GM18508 (cell line): ENCODE measurements around the gene FCRL4.
"Not testable (repeated sequence)": the region's sequence is repeated elsewhere in the genome, so short reads cannot be mapped to it uniquely, and the experiment has no call there.

ENCODE experiments used
- ATAC-seq: cut with Tn5 transposase; IDR thresholded peaks from one replicate; pipeline ENCODE4 v1.9.1; 2021; ENCODE audit warnings: moderate number of reproducible peaks; ENCODE audit not compliant: insufficient read depth, unreplicated experiment

FCRL4 gene

DNA sequence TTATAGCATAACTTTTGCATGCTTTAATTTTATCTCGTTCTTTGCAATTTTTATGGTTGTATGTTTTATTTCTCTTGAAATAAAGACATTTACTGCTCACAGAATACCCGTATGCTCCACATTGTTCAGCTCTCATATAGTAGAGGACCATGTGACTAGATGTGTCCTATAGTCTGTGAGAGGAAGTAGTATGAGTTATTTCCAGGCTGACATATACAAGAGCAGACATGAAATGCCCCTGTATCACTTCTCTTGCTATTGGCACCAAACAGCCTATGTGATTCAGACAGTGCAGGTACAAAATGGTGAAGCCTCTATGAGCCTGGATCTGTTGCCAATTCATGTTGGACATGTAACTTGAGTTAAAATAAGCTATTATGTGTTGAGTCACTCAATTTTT is 39.8 kb downstream of the FCRL4 start:
- ATAC-seq = no peak

DNA sequence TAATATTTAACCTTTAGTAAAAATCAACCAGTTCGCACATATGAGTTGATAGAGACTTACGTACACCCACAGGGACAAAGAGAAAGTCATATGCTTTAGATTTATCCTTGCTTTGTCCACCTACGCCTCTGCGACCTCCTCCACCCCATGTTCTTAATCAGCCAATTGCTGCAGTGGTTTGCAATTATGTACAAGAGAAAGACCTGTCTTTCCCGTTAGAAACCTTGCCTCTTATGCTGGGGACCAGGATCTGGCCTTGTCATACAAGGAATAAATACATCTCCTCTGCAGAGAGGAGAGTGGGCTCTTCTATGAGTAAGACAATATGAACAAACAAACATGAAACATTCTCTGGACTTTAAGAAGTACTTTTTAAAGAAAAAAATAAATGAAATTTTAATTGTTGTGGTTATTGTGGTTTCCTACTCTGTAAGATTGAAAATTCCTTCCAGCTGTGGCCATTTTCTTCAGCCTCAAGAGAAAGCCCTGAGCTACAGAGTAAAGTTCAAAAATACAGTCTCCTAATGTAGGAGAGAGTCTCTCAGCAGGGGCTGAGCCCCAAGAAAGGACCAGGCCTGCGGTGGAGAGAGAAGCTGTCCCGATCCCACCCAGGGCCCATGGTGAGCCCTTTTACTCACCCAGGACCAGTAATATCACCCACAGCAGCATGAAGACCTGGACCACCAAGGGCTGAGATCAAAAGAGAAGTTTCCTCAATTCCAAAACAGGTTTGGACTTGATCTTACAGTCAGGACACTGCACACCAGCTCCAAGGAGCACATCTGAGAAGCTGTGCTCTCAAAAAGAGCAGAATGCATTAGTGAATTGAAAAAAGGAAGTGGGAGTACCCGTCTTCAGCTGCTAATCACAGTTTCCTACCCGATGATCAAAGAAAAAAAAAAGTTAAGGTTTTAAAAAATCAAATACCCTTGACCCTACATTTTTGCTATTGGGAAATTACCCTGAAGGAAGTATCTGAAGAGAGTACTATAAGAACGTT is 45.9 kb downstream of the FCRL4 start, which contains the start of gene FCRL5:
TSS of gene FCRL5 (minus strand) at position 822 of the 1,000 bp plus-strand sequence. CDS start at position 669, 153 bp downstream.
- ATAC-seq = peak; percentile 57

DNA sequence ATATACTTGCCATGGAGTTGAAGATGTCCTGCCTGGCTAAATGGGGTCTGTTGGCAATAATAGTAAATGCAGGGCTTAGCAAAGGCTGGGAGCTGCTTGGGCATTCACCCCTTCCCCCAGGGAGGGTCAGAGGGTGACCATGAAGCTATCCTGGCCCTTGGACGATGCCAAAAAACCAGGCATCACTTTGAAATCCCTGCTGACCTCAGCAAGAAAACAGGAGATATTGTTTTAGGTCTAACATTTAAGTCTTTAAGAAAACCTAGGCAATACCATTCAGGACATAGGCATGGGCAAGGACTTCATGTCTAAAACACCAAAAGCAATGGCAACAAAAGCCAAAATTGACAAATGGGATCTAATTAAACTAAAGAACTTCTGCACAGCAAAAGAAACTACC is 49.8 kb downstream of the FCRL4 start:
- not testable (repeated sequence) for ATAC-seq

DNA sequence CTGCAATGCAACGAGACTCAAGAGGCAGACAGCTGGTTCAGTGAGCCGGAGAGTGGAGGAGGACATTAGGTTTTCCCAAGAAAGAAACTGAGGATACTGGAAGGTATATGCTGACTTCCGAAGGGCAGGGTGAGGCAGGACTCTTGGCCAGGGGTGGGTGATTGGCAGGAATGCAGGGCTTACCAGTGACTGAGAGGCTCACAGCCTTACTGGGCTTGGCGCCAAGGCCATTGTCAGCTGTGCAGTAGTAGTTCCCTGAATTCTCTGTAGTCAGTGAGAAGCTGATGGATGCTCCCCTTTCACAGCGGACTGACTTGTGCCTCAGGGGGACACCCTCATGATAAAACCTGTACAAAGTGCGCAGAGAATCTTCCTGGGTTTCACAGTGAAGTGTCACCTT is 55.2 kb downstream of the FCRL4 start:
- ATAC-seq = no peak

DNA sequence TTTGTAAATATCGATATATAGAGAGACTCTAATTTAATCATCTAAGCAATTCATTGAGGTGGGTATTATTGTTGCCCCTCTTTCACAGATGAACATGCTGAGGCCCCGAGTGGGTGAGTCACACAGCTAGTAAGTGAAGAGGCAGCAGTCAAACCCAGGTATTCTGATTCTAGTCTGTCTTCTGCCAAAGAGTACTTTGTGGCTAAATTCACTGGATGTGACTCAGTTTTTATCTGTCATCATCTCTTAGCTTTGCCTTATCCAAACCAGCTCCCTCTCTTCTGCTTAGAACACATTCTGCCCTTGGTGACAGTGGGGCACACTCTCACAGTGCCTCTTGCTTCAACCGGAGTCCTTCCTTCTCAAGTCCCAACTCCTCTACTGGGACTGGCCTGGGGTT is 57.0 kb downstream of the FCRL4 start:
- ATAC-seq = no peak

DNA sequence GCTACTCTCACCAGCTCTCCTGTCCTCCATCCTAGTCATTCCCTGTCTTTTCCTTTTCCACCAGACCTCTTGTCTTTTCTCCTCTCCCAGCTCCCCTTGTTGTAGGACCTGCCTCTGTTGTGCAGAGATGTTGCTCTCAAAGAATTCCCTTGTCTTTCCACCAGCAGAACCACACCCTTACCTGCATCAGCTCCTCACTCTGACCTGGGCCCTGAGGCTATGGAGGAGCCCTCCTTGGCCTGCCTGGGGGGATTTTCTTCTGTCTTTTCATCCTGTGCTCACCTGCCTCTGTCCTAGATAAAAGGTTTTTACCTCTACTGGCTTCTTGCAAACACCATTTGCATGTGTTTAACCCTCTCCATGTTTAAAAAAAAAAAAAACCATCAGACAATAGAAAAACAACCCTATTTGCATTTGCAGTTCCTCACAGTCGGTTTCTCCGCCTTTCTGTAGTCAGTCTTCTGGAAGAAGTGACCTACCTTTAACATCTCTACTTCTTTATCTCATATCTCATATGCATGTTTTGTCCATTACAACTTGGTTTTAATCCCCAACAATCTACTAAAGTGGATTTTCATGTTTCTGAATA is 57.6 kb downstream of the FCRL4 start:
- ATAC-seq = no peak

DNA sequence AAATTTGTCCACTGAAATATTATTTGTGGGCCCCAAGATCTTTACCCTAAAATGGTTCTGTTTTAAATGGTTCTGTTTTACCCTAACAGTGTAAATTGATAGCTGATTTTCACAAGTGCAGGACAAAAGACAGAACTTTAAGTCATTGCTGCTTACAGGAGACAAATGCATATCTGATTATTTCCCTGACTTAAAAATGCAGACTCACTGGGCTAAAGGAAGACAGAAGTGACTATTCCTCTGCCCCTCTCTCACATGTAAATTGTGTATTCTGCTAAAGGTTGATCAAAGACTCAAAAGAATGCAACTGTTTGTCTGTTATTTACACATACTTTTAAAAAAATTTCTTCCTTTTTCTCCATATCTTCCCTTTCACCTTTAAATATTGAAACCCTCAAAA is 58.3 kb downstream of the FCRL4 start:
- no peak for ATAC-seq

DNA sequence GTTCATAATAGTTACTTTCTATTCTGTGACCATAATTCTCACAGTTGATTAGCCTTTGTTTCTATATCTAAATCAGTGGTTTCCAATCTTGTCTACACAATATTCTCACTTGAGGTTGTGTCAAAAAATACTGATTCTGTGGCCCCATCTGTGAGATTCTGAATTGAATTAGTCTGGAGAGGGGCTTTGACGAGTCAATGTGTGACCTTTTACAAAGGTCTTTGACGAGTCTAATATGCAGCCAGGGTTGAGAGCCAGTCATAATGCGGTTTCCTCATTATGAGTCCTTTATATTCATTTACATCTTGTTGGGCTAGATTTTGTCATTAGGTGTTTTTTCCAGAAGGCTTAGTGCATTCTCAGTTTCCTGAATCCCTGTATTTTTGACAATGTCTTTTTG is 65.3 kb downstream of the FCRL4 start:
- ATAC-seq = no peak

DNA sequence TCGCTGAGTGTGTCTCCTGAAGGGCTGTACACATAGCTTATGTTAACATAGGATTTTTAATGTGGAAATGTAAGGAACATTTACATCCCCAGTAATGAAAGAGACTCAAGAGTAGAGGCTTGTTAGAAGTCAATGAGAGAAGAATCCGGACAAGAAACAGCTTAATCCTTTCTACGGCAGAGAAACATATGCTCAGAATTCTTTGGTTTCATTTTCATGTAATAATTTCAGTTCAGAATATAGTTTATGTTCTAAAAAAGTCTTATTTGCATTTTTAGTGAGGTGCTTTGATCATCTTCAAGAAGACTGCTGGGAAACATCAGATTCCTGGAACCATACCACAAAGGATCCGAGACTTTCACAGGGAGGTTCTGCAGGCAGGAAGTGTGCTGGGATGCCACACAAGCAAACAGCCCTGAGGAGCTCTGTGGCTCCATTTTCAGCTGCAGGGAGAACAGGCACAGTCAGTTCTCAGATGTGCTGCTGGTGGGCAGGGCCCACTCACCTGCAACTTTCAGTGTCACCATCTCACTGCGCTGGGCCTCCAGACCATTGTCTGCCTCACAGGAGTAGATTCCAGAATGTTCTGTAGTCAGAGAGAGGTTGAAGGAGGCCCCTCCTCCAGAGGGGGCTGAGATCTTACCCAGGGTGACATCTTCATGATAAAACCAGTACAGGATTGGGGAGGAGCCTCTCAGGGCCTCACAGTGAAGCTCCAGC is 74.0 kb downstream of the FCRL4 start:
- ATAC-seq = no peak
